SKM-1 (cell line): Measurements from ENCODE around the gene GTSF1L.

Experiments
- DNase-seq: peaks from one replicate; lab custom pipeline; 2025; ENCODE audit not compliant: unreplicated experiment; lab: John Stamatoyannopoulos, UW

GTSF1L gene

GRCh38 chr20:43746344-43747137 is 19.7 kb upstream of the GTSF1L start:
- no peak for DNase-seq

GRCh38 chr20:43744966-43745730 is 18.3 kb upstream of the GTSF1L start:
- DNase-seq: peak; percentile 71

- DNase-seq: no peak
Observed at GRCh38 chr20:43744151-43744611, 17.4 kb upstream of the GTSF1L start.

DNA sequence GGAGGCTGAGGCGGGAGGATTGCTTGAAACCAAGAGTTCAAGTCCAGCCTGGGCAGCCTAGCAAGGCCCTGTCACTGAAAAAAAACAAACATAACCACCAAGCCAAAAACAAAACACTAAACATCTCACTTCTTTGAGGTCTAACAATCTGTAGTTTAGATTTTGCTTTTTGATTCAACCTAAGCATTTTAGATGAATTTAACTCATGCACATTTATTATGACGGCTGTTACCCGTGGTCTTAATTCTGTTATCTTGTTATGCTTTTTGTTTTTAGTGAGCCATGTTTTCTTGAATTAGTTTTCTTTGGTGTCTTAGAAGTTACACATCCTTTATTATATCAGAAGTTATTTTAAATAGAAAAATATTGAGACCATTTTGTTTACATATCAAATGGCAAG is 13.8 kb upstream of the GTSF1L start:
- DNase-seq: no peak

GRCh38 chr20:43739148-43739749 is 12.4 kb upstream of the GTSF1L start:
- no peak for DNase-seq

DNA sequence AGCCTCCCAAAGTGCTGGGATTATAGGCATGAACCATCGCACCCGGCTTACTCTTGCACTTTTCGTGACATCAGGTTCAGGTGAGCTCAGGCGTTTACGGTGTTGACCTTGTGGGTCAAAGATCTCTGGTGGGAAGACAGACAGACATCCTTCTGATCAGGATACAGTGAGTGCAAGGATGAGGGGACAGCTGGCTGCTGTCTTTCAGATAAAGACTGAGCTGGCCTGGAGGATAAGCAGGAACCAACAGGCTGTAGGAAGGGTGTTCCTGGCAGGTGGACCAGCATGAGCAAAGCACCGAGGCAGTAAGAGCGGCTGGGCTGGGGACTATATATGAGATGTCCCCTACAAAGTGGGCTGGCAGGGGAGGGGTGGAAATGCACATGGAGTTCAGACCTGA is 11.1 kb upstream of the GTSF1L start:
- no peak for DNase-seq

DNA sequence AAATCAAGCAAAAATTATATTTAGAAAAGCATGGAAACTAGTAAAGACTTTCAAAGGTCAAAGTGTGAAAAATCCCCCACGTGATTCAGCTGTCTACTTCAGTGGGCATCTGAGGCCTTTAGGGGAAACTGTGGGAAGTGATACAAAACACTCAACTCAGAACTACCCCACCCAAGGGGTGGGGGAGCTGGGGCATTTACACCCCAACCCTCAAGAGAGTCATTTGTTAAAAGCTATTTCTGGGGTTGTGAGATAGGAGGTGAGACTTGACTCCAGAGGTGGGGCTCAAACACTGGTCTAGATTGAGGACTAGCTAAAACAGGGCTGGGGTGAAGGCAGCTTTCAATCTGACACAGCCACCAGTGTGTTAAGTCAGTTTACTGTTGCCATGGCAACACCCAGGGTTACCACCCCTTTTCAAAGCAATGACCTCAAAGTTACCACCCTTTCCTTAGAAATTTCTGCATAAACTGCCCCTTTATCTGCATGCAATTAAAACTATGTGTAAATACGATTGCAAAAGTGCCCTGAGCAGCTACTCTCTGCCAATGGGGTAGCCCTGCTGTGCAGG is 9.9 kb upstream of the GTSF1L start:
- DNase-seq: no peak

- DNase-seq: no peak
Observed at GRCh38 chr20:43731927-43732326, 5.1 kb upstream of the GTSF1L start.

- DNase-seq: no peak
Observed at GRCh38 chr20:43731469-43731868, 4.7 kb upstream of the GTSF1L start.

GRCh38 chr20:43728686-43729255 is 2.0 kb upstream of the GTSF1L start:
- DNase-seq: no peak

GRCh38 chr20:43727980-43728590 is 1.3 kb upstream of the GTSF1L start:
- DNase-seq: no peak

GRCh38 chr20:43726333-43726732 is 469 bp downstream of the GTSF1L start:
- no peak for DNase-seq

- no peak for DNase-seq
Observed at GRCh38 chr20:43725666-43726065, 1.1 kb downstream of the GTSF1L start.

- DNase-seq: peak; percentile 24
Observed at GRCh38 chr20:43724383-43724782, 2.4 kb downstream of the GTSF1L start.

GRCh38 chr20:43723735-43724134 is 3.1 kb downstream of the GTSF1L start:
- no peak for DNase-seq

DNA sequence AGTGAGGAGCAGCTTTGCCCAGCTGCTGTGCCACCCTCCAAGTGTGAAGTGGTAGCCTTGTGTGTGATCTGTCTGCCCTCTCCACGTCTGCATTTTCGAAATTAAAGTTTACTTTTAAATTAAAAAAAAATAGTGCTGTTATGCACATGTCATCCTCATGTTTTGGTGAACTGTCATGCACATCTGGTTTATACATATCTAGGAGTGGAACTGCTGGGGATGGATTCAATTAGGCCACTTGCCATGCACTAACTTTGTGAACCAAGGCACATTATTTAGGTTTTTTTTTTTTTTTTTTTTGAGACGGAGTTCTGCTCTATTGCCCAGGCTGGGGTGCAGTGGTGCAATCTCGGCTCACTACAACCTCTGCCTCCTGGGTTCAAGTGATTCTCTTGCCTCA is 3.6 kb downstream of the GTSF1L start:
- no peak for DNase-seq

DNA sequence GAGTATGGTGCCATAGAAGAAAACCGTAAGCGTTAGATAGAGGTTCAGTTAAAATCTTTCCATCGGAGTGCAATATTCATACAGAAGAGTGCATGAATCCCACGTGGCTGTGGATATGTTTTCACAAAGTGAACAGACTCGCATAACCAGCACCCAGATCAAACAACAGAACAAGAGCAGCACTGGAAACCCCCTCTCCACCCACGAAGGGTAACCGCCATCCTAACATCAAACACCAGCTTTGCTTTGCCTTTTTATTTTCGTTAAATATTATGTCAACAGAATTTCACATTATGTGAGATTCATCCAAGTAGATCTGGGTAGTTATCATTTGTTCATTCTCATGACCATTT is 4.7 kb downstream of the GTSF1L start:
- no peak for DNase-seq

DNA sequence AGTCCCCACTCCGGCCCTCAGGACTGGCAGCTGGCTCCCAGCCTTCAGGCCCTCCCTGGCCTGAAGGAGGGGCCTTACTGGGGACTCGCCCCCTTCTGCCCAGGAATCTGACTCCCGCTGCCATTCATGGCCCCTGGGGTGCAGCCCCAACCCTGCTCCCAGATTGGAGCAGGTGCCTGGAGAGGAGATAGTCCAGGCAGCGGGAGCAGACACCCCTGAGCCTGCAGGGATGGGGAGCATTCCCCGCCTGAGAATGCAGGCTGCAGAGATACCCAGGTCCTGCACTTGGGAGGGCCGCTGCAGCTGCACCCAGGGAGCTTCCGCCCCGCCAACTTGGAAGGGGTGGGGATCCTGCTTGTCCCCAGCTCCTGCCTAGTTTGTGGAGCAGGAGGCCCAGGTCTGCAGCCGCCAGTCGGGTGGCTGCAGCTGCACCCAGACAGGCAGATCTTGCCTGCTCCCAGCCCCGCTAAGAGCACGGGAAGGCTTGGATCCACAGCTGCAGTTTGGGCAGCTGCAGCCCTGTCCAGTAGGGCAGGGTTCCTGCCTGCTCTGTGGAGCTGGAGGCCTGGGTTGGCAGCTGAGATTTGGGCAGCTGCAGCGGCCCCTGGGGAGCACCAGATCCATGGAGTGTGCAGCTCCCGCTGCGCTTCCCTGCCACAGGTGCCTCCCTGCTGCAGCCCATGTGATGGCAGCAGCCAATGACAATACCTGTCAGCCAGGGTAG is 5.2 kb downstream of the GTSF1L start:
- DNase-seq: no peak

- DNase-seq: no peak
Observed at GRCh38 chr20:43721097-43721428, 5.7 kb downstream of the GTSF1L start.

DNA sequence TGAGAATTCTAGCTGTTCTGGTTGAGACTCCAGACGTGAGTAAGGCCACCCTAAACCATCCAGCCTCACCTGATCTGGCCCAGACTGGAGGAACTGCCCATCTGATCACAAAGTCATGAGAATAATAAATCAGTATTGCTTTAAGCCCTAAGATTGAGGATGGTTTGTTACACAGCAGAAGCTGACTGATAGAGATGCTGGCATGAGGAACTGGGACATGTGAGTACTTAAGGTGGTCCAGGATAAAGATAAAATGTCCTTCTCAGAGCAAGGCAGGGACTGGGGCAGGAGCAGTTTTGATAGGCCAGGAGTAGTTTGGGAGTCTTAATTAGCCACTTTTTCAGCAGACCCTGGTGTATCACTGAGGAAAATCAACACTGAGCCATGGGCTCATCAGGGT is 6.8 kb downstream of the GTSF1L start:
- no peak for DNase-seq
